HL-60 (cell line): ENCODE data around the gene CKAP4.

Experiments
- TF ChIP-seq, protein P1 (sequence below): IDR thresholded peaks from one replicate; pipeline ENCODE4 v1.5.1; 2011; ENCODE audit warnings: low read length, control low read depth, inconsistent platforms; ENCODE audit not compliant: insufficient read depth
- TF ChIP-seq, protein P2 (sequence below): IDR thresholded peaks from 2 replicates; pipeline ENCODE4 v1.6.1; 2012; ENCODE audit warnings: low read depth; ENCODE audit not compliant: insufficient replicate concordance

- TF ChIP-seq, protein P1, sequence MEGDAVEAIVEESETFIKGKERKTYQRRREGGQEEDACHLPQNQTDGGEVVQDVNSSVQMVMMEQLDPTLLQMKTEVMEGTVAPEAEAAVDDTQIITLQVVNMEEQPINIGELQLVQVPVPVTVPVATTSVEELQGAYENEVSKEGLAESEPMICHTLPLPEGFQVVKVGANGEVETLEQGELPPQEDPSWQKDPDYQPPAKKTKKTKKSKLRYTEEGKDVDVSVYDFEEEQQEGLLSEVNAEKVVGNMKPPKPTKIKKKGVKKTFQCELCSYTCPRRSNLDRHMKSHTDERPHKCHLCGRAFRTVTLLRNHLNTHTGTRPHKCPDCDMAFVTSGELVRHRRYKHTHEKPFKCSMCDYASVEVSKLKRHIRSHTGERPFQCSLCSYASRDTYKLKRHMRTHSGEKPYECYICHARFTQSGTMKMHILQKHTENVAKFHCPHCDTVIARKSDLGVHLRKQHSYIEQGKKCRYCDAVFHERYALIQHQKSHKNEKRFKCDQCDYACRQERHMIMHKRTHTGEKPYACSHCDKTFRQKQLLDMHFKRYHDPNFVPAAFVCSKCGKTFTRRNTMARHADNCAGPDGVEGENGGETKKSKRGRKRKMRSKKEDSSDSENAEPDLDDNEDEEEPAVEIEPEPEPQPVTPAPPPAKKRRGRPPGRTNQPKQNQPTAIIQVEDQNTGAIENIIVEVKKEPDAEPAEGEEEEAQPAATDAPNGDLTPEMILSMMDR, result no peak
- TF ChIP-seq, protein P2, sequence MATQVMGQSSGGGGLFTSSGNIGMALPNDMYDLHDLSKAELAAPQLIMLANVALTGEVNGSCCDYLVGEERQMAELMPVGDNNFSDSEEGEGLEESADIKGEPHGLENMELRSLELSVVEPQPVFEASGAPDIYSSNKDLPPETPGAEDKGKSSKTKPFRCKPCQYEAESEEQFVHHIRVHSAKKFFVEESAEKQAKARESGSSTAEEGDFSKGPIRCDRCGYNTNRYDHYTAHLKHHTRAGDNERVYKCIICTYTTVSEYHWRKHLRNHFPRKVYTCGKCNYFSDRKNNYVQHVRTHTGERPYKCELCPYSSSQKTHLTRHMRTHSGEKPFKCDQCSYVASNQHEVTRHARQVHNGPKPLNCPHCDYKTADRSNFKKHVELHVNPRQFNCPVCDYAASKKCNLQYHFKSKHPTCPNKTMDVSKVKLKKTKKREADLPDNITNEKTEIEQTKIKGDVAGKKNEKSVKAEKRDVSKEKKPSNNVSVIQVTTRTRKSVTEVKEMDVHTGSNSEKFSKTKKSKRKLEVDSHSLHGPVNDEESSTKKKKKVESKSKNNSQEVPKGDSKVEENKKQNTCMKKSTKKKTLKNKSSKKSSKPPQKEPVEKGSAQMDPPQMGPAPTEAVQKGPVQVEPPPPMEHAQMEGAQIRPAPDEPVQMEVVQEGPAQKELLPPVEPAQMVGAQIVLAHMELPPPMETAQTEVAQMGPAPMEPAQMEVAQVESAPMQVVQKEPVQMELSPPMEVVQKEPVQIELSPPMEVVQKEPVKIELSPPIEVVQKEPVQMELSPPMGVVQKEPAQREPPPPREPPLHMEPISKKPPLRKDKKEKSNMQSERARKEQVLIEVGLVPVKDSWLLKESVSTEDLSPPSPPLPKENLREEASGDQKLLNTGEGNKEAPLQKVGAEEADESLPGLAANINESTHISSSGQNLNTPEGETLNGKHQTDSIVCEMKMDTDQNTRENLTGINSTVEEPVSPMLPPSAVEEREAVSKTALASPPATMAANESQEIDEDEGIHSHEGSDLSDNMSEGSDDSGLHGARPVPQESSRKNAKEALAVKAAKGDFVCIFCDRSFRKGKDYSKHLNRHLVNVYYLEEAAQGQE, result no peak
Measured at GRCh38 chr12:106281056-106281782, 33.4 kb upstream of the CKAP4 start.
